Peyer's patch (tissue), 4 donors: ENCODE measurements around the gene NKX6-2.

Experiments used
- CTCF ChIP-seq, 6 experiments: fragments of 450-650 bp in 4 of 6; fragments of 200-600 bp in 2 of 6; sonication (generic) in 1 of 6; IDR thresholded peaks; one replicate each; pipeline ENCODE4 v1.5.1; 2017 to 2019; ENCODE audit warnings: antibody characterized with exemption in 6 of 6, mild to moderate bottlenecking in 3 of 6, moderate library complexity in 1 of 6
- POLR2A ChIP-seq, 2 donors: fragments of 450-650 bp; IDR thresholded peaks; one replicate each; pipeline ENCODE4 v1.5.1; 2017; ENCODE audit warnings: antibody characterized with exemption in 2 of 2, mild to moderate bottlenecking in 2 of 2, moderate library complexity in 2 of 2

DNA sequence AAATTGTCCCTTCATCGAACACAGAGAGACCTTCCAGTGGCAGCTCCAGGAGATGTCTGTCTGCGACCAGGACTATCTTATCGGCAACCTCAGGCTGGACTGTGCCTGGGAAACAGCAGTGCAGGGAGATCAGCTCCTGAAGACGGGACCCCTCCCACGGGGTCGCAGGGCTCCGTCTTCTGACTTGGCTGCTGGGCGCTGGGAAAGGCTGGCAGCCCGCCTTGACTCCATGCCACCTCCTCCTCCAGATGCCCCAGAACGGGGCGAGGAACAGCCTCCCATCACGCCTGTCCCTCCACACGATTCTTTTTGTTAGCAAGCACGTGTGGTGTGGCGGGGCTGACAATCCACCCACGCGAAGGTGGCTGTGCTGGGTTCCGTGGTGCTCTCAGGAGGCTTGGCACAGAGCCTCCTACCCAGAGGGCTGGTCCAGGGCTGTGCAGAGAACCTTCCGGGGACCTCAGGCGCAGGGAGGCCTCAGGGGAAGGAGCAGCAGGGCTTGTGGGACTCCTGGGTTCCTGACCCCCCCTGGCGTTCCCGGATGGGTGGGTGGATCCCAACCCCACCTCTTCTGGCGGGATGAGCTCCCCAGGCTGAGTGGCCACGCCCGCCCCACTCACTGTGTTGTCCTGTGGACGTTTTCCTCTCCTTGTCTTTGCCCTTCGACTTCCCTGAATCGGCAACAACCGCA is 47.6 kb upstream of the NKX6-2 start:
- TF ChIP-seq CTCF (IDR thresholded peaks at IDR 0.05) (no peak), POLR2A (IDR thresholded peaks at IDR 0.05) (no peak)
